Lower lobe of right lung (tissue), 2 donors: ENCODE data around the gene KCNIP1. TPM values are rescaled to one million over a fixed set of nuclear protein-coding genes. Genes with fewer than 3 reads are reported as not detected.

ENCODE experiments used
- ATAC-seq, 2 donors: fragments of 200-7000 bp; cut with Tn5 transposase; one replicate each; pipeline ENCODE4 v1.9.1; 2020 to 2022; ENCODE audit warnings: mild to moderate bottlenecking in 2 of 2, moderate library complexity in 2 of 2
- DNase-seq: peaks from one replicate; pipeline ENCODE4 v3.0.0-alpha.2; 2020
- H3K27ac ChIP-seq: fragments of 200-600 bp; one replicate; pipeline ENCODE4 v1.8.0; 2022
- H3K27me3 ChIP-seq: fragments of 200-600 bp; one replicate; pipeline ENCODE4 v1.8.0; 2022; ENCODE audit warnings: low read depth
- H3K36me3 ChIP-seq: fragments of 200-600 bp; one replicate; pipeline ENCODE4 v1.8.0; 2022; ENCODE audit warnings: mild to moderate bottlenecking
- H3K4me1 ChIP-seq: fragments of 200-600 bp; one replicate; pipeline ENCODE4 v1.8.0; 2022
- H3K4me3 ChIP-seq: fragments of 200-600 bp; one replicate; pipeline ENCODE4 v1.8.0; 2022; ENCODE audit warnings: mild to moderate bottlenecking
- H3K9me3 ChIP-seq: fragments of 200-600 bp; one replicate; pipeline ENCODE4 v1.8.0; 2022
- CTCF ChIP-seq: fragments of 200-600 bp; IDR thresholded peaks from one replicate; pipeline ENCODE4 v1.8.0; 2022; ENCODE audit warnings: antibody characterized with exemption, mild to moderate bottlenecking
- intact Hi-C: fragments of 100-400 bp; cut with DNase I; formaldehyde crosslinking; loops from one replicate; pipeline ENCODE4 v1.11.0; 2022
- total RNA-seq: library from RNA; stranded (reverse); fragmentation: NEBNext Ultra II Directional; extraction: Animal tissue kit (Norgen Biotek cat#: 25700); gene quantifications from one replicate; pipeline ENCODE4 v1.2.1, GENCODE V29; 2021
- donor health status: DM: no; HTN: yes; CAD: no; lungs with severe emphysema.

The KCNIP1 gene
- total RNA-seq, 1 donor from 2014 or later = 1.7 TPM

DNA sequence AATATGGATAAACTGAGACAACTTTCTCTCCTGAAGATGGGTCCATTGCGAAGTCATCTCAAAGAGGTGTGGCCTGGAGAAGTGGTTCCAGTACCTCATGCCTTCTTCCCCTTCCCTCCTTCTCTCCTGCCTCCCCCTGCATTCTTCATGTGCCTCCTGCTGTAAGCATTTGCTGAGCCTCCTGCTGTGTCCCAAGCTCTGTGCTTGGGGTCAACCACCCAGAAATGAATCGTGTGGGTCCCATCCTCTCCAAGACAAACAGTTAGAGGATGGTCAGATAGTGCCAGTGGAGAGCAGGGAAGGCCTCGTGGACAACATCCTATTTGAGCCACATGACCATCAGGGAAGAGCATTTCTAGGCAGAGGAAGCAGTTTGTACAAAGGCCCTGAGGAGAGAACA is 53.5 kb downstream of the KCNIP1 start:
- TF ChIP-seq CTCF = no peak
- Histone ChIP-seq H3K4me1 (peaks cover 7% of the 10 kb centered on the region), H3K27ac (no peak overlapping the region), H3K27me3 (peaks cover 14% of the 10 kb centered on the region), H3K9me3 (no peaks in the 10 kb centered on the region), H3K36me3 (no peaks in the 10 kb centered on the region), H3K4me3 (no peak overlapping the region)
- intact Hi-C loops = no loop called here
- DNase-seq = no peak
- ATAC-seq = no peak

GRCh38 chr5:170559296-170559695 is 55.5 kb downstream of the KCNIP1 start:
- ATAC-seq (no peak), DNase-seq (no peak)
- no peak for TF ChIP-seq CTCF
- Histone ChIP-seq H3K4me1 (no peaks in the 10 kb centered on the region), H3K36me3 (no peaks in the 10 kb centered on the region), H3K27me3 (no peaks in the 10 kb centered on the region), H3K4me3 (no peak overlapping the region), H3K9me3 (no peaks in the 10 kb centered on the region), H3K27ac (no peak overlapping the region)
- intact Hi-C loops = no loop called here

- no peaks in the 10 kb centered on the region for H3K9me3 ChIP-seq
- no peaks in the 10 kb centered on the region for H3K36me3 ChIP-seq
- no peak overlapping the region for H3K27ac ChIP-seq
- H3K4me1 ChIP-seq = no peaks in the 10 kb centered on the region
- no peak for TF ChIP-seq CTCF
- H3K4me3 ChIP-seq = no peak overlapping the region
- intact Hi-C loops = no loop called here
- DNase-seq (no peak), ATAC-seq (no peak)
- H3K27me3 ChIP-seq = no peaks in the 10 kb centered on the region
Measured at GRCh38 chr5:170560938-170561337, 57.1 kb downstream of the KCNIP1 start.

GRCh38 chr5:170562166-170562874 is 58.5 kb downstream of the KCNIP1 start:
- no peaks in the 10 kb centered on the region for H3K9me3 ChIP-seq
- H3K4me3 ChIP-seq = no peak overlapping the region
- no peak for ATAC-seq
- no peak overlapping the region for H3K27ac ChIP-seq
- H3K36me3 ChIP-seq = no peaks in the 10 kb centered on the region
- intact Hi-C loops = no loop called here
- no peak for DNase-seq
- TF ChIP-seq CTCF = no peak
- H3K27me3 ChIP-seq = no peaks in the 10 kb centered on the region
- H3K4me1 ChIP-seq = no peaks in the 10 kb centered on the region

DNA sequence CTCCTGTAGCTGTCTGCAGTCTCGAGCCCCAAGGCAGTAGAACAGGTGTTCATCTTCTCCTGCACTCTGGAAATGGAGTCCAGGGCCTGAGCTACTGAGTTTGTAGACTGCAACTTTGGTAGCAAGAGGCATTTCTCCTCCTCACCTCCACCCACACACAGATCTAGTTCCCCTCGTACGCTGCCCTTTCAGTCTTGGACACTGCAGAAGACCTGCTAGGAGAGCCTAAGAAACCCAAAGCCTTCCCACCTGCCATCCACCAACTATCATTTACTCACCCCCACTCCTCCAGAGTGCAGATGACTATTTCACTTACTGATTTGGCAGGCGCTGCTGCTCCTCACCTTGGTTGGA is 59.0 kb downstream of the KCNIP1 start:
- ATAC-seq (no peak), DNase-seq (no peak)
- no peak for TF ChIP-seq CTCF
- H3K27ac ChIP-seq = no peak overlapping the region
- no peak overlapping the region for H3K4me3 ChIP-seq
- peaks cover 1% of the 10 kb centered on the region for H3K27me3 ChIP-seq
- no peaks in the 10 kb centered on the region for H3K36me3 ChIP-seq
- intact Hi-C loops = no loop called here
- H3K9me3 ChIP-seq = no peaks in the 10 kb centered on the region
- H3K4me1 ChIP-seq = no peaks in the 10 kb centered on the region
